Measurements from ENCODE around the gene CHD6.
"Not testable (repeated sequence)": the region's sequence is repeated elsewhere in the genome, so short reads cannot be mapped to it uniquely, and the experiment has no call there.

The CHD6 gene

GRCh38 chr20:41553142-41553879 is 64.9 kb downstream of the CHD6 start:
- H3K9ac ChIP-seq (ENCODE audit: low read depth, low read length) = no peak overlapping the region
- H3K4me3 ChIP-seq (ENCODE audit: low read depth, low read length) = no peak overlapping the region
- H3K36me3 ChIP-seq (ENCODE audit: control insufficient read depth, insufficient read depth, low read length) = no peaks in the 10 kb centered on the region
- H3K4me1 ChIP-seq (ENCODE audit: control insufficient read depth, insufficient read depth, low read length) = no peaks in the 10 kb centered on the region
- no peaks in the 10 kb centered on the region for H3K9me3 ChIP-seq (ENCODE audit: control insufficient read depth, insufficient read depth, low read length)
- no peaks in the 10 kb centered on the region for H3K27me3 ChIP-seq (ENCODE audit: control insufficient read depth, insufficient read depth, low read length)

GRCh38 chr20:41552295-41553068 is 65.7 kb downstream of the CHD6 start:
- Histone ChIP-seq H3K36me3 (ENCODE audit: control insufficient read depth, insufficient read depth, low read length) (no peaks in the 10 kb centered on the region), H3K9me3 (ENCODE audit: control insufficient read depth, insufficient read depth, low read length) (no peaks in the 10 kb centered on the region), H3K9ac (ENCODE audit: low read depth, low read length) (no peak overlapping the region), H3K4me1 (ENCODE audit: control insufficient read depth, insufficient read depth, low read length) (no peaks in the 10 kb centered on the region), H3K4me3 (ENCODE audit: low read depth, low read length) (no peak overlapping the region), H3K27me3 (ENCODE audit: control insufficient read depth, insufficient read depth, low read length) (no peaks in the 10 kb centered on the region)

- no peaks in the 10 kb centered on the region for H3K27me3 ChIP-seq (ENCODE audit: control insufficient read depth, insufficient read depth, low read length)
- no peak overlapping the region for H3K4me3 ChIP-seq (ENCODE audit: low read depth, low read length)
- no peaks in the 10 kb centered on the region for H3K36me3 ChIP-seq (ENCODE audit: control insufficient read depth, insufficient read depth, low read length)
- H3K9ac ChIP-seq (ENCODE audit: low read depth, low read length) = no peak overlapping the region
- no peaks in the 10 kb centered on the region for H3K4me1 ChIP-seq (ENCODE audit: control insufficient read depth, insufficient read depth, low read length)
- no peaks in the 10 kb centered on the region for H3K9me3 ChIP-seq (ENCODE audit: control insufficient read depth, insufficient read depth, low read length)
These were observed 67.0 kb downstream of the CHD6 start for GRCh38 chr20:41551011-41551705.

- Histone ChIP-seq H3K36me3 (ENCODE audit: control insufficient read depth, insufficient read depth, low read length) (no peaks in the 10 kb centered on the region), H3K27me3 (ENCODE audit: control insufficient read depth, insufficient read depth, low read length) (no peaks in the 10 kb centered on the region), H3K4me1 (ENCODE audit: control insufficient read depth, insufficient read depth, low read length) (no peaks in the 10 kb centered on the region), H3K9ac (ENCODE audit: low read depth, low read length) (no peak overlapping the region), H3K9me3 (ENCODE audit: control insufficient read depth, insufficient read depth, low read length) (no peaks in the 10 kb centered on the region), H3K4me3 (ENCODE audit: low read depth, low read length) (no peak overlapping the region)
These were observed 71.0 kb downstream of the CHD6 start for GRCh38 chr20:41547221-41547620.

- Histone ChIP-seq H3K4me1 (ENCODE audit: control insufficient read depth, insufficient read depth, low read length) (no peaks in the 10 kb centered on the region), H3K27me3 (ENCODE audit: control insufficient read depth, insufficient read depth, low read length) (no peaks in the 10 kb centered on the region), H3K36me3 (ENCODE audit: control insufficient read depth, insufficient read depth, low read length) (no peaks in the 10 kb centered on the region), H3K9me3 (ENCODE audit: control insufficient read depth, insufficient read depth, low read length) (no peaks in the 10 kb centered on the region), H3K9ac (ENCODE audit: low read depth, low read length) (no peak overlapping the region), H3K4me3 (ENCODE audit: low read depth, low read length) (no peak overlapping the region)
These were observed 71.6 kb downstream of the CHD6 start for GRCh38 chr20:41546535-41546934.

GRCh38 chr20:41544472-41544871 is 73.7 kb downstream of the CHD6 start:
- Histone ChIP-seq H3K36me3 (ENCODE audit: control insufficient read depth, insufficient read depth, low read length) (no peaks in the 10 kb centered on the region), H3K9me3 (ENCODE audit: control insufficient read depth, insufficient read depth, low read length) (no peaks in the 10 kb centered on the region), H3K9ac (ENCODE audit: low read depth, low read length) (no peak overlapping the region)

GRCh38 chr20:41540918-41541317 is 77.3 kb downstream of the CHD6 start:
- no peaks in the 10 kb centered on the region for H3K36me3 ChIP-seq (ENCODE audit: control insufficient read depth, insufficient read depth, low read length)
- H3K4me3 ChIP-seq (ENCODE audit: low read depth, low read length) = no peak overlapping the region
- H3K27me3 ChIP-seq (ENCODE audit: control insufficient read depth, insufficient read depth, low read length) = no peaks in the 10 kb centered on the region
- no peak overlapping the region for H3K9ac ChIP-seq (ENCODE audit: low read depth, low read length)
- H3K9me3 ChIP-seq (ENCODE audit: control insufficient read depth, insufficient read depth, low read length) = no peaks in the 10 kb centered on the region
- H3K4me1 ChIP-seq (ENCODE audit: control insufficient read depth, insufficient read depth, low read length) = no peaks in the 10 kb centered on the region

More at GRCh38 chr20:41544472-41544871, 73.7 kb downstream of the CHD6 start:
- H3K4me3 ChIP-seq (ENCODE audit: low read depth, low read length) = no peak overlapping the region
- no peaks in the 10 kb centered on the region for H3K4me1 ChIP-seq (ENCODE audit: control insufficient read depth, insufficient read depth, low read length)
- H3K27me3 ChIP-seq (ENCODE audit: control insufficient read depth, insufficient read depth, low read length) = no peaks in the 10 kb centered on the region

GRCh38 chr20:41540459-41540858 is 77.7 kb downstream of the CHD6 start:
- H3K4me3 ChIP-seq (ENCODE audit: low read depth, low read length) = no peak overlapping the region
- no peaks in the 10 kb centered on the region for H3K9me3 ChIP-seq (ENCODE audit: control insufficient read depth, insufficient read depth, low read length)
- H3K36me3 ChIP-seq (ENCODE audit: control insufficient read depth, insufficient read depth, low read length) = no peaks in the 10 kb centered on the region
- H3K27me3 ChIP-seq (ENCODE audit: control insufficient read depth, insufficient read depth, low read length) = no peaks in the 10 kb centered on the region
- H3K4me1 ChIP-seq (ENCODE audit: control insufficient read depth, insufficient read depth, low read length) = no peaks in the 10 kb centered on the region
- no peak overlapping the region for H3K9ac ChIP-seq (ENCODE audit: low read depth, low read length)

GRCh38 chr20:41538810-41539596 is 79.2 kb downstream of the CHD6 start:
- Histone ChIP-seq H3K9me3 (ENCODE audit: control insufficient read depth, insufficient read depth, low read length) (no peaks in the 10 kb centered on the region), H3K4me1 (ENCODE audit: control insufficient read depth, insufficient read depth, low read length) (no peaks in the 10 kb centered on the region)

GRCh38 chr20:41537865-41538264 is 80.3 kb downstream of the CHD6 start:
- Histone ChIP-seq H3K4me3 (ENCODE audit: low read depth, low read length) (no peak overlapping the region), H3K9ac (ENCODE audit: low read depth, low read length) (no peak overlapping the region), H3K4me1 (ENCODE audit: control insufficient read depth, insufficient read depth, low read length) (no peaks in the 10 kb centered on the region), H3K27me3 (ENCODE audit: control insufficient read depth, insufficient read depth, low read length) (no peaks in the 10 kb centered on the region), H3K36me3 (ENCODE audit: control insufficient read depth, insufficient read depth, low read length) (no peaks in the 10 kb centered on the region), H3K9me3 (ENCODE audit: control insufficient read depth, insufficient read depth, low read length) (no peaks in the 10 kb centered on the region)

More at GRCh38 chr20:41538810-41539596, 79.2 kb downstream of the CHD6 start:
- Histone ChIP-seq H3K9ac (ENCODE audit: low read depth, low read length) (no peak overlapping the region), H3K4me3 (ENCODE audit: low read depth, low read length) (no peak overlapping the region), H3K27me3 (ENCODE audit: control insufficient read depth, insufficient read depth, low read length) (no peaks in the 10 kb centered on the region), H3K36me3 (ENCODE audit: control insufficient read depth, insufficient read depth, low read length) (no peaks in the 10 kb centered on the region)

GRCh38 chr20:41535551-41535950 is 82.6 kb downstream of the CHD6 start:
- H3K9ac ChIP-seq (ENCODE audit: low read depth, low read length); H3K9me3 ChIP-seq (ENCODE audit: control insufficient read depth, insufficient read depth, low read length); H3K4me3 ChIP-seq (ENCODE audit: low read depth, low read length); H3K4me1 ChIP-seq (ENCODE audit: control insufficient read depth, insufficient read depth, low read length); H3K36me3 ChIP-seq (ENCODE audit: control insufficient read depth, insufficient read depth, low read length); H3K27me3 ChIP-seq (ENCODE audit: control insufficient read depth, insufficient read depth, low read length): not testable (repeated sequence)

Data from iPS-15b (cell line).